Measurements from ENCODE around the gene MYO7A.

MYO7A gene

DNA sequence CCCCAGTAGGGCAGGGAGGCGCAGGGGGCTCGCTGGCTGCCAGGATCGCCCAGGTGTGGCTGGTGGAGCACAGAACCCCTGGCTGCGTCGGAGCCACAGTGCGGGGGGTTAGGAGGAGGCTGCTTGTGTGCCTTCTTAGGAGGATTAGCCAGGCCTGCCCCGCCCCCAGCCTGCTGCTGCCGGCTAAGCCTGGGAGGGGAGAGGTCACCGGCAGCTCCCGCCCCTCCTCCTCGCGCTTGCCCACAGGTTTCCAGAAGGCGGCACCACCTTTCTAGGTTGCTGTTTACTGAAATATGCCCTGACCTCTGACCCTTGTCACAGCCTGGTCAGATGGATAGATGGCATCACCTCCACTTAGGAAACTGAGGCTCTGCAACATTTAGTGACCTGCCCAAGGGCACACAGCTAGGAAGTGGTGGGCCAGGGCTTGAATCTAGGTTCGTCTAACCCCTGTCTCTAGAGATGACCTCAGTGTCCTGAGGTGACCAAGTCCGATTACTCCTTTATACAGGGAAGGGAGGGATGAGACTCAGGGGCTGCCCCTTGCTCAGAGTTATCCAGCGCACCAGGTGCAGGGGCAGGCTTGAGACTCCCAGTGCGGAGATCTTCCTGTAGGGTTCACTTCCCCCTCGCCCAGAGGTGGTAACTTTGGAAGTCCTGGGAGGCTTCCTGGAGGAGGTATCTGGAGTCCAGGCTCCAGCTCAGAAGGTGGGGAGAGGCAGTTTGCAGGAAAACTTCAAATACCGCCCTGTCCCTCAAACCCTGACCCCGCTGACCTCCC lies 44.0 kb downstream of the MYO7A start:
- H3K27ac ChIP-seq (ENCODE audit: low read depth, low read length) = peak overlapping the region; percentile 57
- no peak overlapping the region for H3K4me3 ChIP-seq (ENCODE audit: low read depth, low read length)
- no peak overlapping the region for H3K9ac ChIP-seq (ENCODE audit: low read depth, low read length)
- H3K36me3 ChIP-seq (ENCODE audit: control insufficient read depth, insufficient read depth, low read length) = no peaks in the 10 kb centered on the region
- peaks cover 41% of the 10 kb centered on the region for H3K4me1 ChIP-seq (ENCODE audit: control insufficient read depth, insufficient read depth, low read length)
- H3K9me3 ChIP-seq (ENCODE audit: control insufficient read depth, insufficient read depth, low read length) = no peaks in the 10 kb centered on the region
- no peaks in the 10 kb centered on the region for H3K27me3 ChIP-seq (ENCODE audit: control insufficient read depth, insufficient read depth, low read length)

DNA sequence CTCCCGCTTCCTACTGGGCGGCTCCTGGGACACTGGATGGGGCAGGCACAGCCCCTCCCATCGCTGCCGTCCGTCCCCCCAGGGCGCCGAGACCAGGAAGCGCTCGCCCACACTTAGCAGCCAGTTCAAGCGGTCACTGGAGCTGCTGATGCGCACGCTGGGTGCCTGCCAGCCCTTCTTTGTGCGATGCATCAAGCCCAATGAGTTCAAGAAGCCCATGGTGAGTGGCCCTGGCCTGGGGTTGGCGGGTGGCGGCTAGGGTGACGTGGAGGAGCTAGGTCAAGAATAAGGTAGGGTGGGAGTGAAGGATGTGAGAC lies 44.6 kb downstream of the MYO7A start:
- peaks cover 41% of the 10 kb centered on the region for H3K4me1 ChIP-seq (ENCODE audit: control insufficient read depth, insufficient read depth, low read length)
- H3K9ac ChIP-seq (ENCODE audit: low read depth, low read length) = no peak overlapping the region

DNA sequence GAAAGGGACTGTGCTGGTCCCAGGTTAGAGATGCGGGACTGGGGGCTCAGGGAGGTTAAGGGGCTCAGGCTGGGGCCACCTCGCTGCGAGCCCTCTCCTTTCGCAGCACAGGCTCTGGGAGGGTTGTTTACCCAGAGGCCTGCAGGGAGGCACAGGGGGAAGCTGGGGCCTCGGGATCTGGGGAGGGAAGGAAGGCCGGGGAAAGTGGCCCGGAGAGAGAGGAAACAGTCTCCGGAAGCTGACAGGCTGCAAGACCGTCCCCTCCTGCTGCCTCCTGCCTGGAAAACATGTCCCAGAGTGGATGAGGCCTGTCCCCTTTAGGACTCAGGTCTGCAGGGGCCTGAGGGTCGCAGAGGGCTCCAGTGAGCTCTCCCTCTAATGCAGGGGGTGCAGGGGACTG lies 45.4 kb downstream of the MYO7A start:
- Histone ChIP-seq H3K36me3 (ENCODE audit: control insufficient read depth, insufficient read depth, low read length) (no peaks in the 10 kb centered on the region), H3K4me3 (ENCODE audit: low read depth, low read length) (no peak overlapping the region), H3K27me3 (ENCODE audit: control insufficient read depth, insufficient read depth, low read length) (no peaks in the 10 kb centered on the region), H3K9me3 (ENCODE audit: control insufficient read depth, insufficient read depth, low read length) (no peaks in the 10 kb centered on the region), H3K9ac (ENCODE audit: low read depth, low read length) (no peak overlapping the region), H3K27ac (ENCODE audit: low read depth, low read length) (no peak overlapping the region), H3K4me1 (ENCODE audit: control insufficient read depth, insufficient read depth, low read length) (peaks cover 41% of the 10 kb centered on the region)

More for the DNA sequence above, 44.6 kb downstream of the MYO7A start:
- Histone ChIP-seq H3K36me3 (ENCODE audit: control insufficient read depth, insufficient read depth, low read length) (no peaks in the 10 kb centered on the region), H3K9me3 (ENCODE audit: control insufficient read depth, insufficient read depth, low read length) (no peaks in the 10 kb centered on the region), H3K27ac (ENCODE audit: low read depth, low read length) (no peak overlapping the region), H3K27me3 (ENCODE audit: control insufficient read depth, insufficient read depth, low read length) (no peaks in the 10 kb centered on the region), H3K4me3 (ENCODE audit: low read depth, low read length) (no peak overlapping the region)

DNA sequence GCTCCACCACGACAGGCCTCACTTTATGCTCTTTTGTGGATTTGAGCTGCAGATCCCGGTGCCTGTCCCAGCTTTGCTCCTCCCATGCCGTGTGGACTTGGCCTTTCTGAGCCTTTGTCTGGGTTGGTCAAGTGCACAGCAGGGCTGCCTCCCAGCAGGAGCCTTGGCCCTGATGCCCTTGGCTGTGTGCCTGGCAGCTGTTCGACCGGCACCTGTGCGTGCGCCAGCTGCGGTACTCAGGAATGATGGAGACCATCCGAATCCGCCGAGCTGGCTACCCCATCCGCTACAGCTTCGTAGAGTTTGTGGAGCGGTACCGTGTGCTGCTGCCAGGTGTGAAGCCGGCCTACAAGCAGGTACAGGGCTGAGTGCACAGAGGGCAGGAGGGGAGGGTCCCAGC lies 46.5 kb downstream of the MYO7A start:
- H3K27ac ChIP-seq (ENCODE audit: low read depth, low read length) = no peak overlapping the region
- H3K9me3 ChIP-seq (ENCODE audit: control insufficient read depth, insufficient read depth, low read length) = no peaks in the 10 kb centered on the region
- peaks cover 41% of the 10 kb centered on the region for H3K4me1 ChIP-seq (ENCODE audit: control insufficient read depth, insufficient read depth, low read length)
- H3K27me3 ChIP-seq (ENCODE audit: control insufficient read depth, insufficient read depth, low read length) = no peaks in the 10 kb centered on the region
- no peak overlapping the region for H3K9ac ChIP-seq (ENCODE audit: low read depth, low read length)
- no peaks in the 10 kb centered on the region for H3K36me3 ChIP-seq (ENCODE audit: control insufficient read depth, insufficient read depth, low read length)
- no peak overlapping the region for H3K4me3 ChIP-seq (ENCODE audit: low read depth, low read length)

DNA sequence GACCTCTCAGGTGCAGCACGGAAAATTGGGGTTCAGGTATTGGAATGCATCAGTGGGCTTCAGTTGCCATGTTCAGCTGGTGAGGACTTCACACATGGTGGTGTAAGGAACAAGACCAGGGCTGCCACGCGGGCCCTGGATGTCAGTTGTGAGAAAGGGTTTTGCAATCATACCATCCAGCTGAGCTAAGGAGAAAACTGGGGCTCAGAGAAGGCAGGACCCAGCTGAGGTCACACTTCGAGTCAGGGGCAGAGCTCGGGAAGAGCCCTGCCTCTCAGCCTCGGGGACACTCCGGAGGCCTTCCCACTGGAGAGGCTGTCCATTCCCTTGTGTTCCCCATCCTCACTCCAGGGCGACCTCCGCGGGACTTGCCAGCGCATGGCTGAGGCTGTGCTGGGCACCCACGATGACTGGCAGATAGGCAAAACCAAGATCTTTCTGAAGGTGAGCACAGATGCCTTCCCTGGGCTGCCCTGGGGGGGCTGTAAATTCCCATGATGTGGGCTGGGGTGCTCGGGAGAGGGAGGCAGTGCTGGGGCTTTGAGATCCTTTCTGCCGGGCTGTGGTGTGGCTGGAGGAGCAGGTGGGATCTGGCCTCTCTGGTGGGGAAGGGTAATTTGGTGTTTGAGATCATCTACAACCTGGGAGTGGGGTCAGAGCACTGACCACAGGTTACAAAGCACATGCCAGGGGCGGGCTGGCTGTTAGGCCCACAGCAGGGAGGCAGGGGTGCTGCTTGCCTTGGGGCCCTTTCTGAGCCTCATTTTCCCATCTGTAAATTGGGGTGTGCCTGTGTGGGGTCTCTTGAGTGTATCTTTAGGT lies 47.2 kb downstream of the MYO7A start:
- no peaks in the 10 kb centered on the region for H3K9me3 ChIP-seq (ENCODE audit: control insufficient read depth, insufficient read depth, low read length)
- no peaks in the 10 kb centered on the region for H3K27me3 ChIP-seq (ENCODE audit: control insufficient read depth, insufficient read depth, low read length)
- no peak overlapping the region for H3K4me3 ChIP-seq (ENCODE audit: low read depth, low read length)
- no peak overlapping the region for H3K9ac ChIP-seq (ENCODE audit: low read depth, low read length)
- H3K36me3 ChIP-seq (ENCODE audit: control insufficient read depth, insufficient read depth, low read length) = no peaks in the 10 kb centered on the region
- H3K4me1 ChIP-seq (ENCODE audit: control insufficient read depth, insufficient read depth, low read length) = peaks cover 40% of the 10 kb centered on the region
- peak overlapping the region; percentile 53 for H3K27ac ChIP-seq (ENCODE audit: low read depth, low read length)

DNA sequence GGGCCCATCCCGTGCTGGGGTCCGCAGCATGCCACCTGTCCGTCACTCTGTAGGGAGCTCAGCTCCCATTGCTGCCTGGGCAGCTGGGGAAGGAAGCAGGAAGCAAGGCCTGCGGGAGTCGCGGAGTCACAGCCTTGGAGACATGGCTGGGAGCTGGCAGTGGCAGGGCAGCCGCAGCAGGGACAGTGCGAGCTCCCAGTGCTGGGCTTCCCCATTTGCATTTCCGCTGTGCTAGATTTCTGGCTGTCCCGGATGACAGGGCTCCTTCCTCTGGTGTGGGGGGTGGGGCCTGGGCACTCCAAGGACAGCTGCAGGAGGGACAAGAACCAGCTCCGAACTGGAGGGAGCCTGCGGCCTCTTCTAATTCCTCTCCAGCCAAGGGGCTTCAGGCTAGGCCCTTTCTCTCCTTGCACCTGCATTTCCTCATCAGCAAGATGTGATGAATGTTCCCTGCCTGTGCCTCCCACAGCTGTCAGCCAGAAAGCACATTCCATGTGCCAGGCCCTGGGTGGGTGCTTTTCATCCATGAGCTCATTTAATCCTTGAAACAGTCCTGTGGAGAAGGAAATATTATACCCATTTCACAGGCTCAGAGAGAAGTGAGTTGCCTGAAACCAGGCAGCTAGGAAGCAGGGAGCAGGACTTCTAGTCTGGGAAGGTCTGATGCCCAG lies 48.0 kb downstream of the MYO7A start:
- Histone ChIP-seq H3K9ac (ENCODE audit: low read depth, low read length) (no peak overlapping the region), H3K4me3 (ENCODE audit: low read depth, low read length) (no peak overlapping the region), H3K36me3 (ENCODE audit: control insufficient read depth, insufficient read depth, low read length) (no peaks in the 10 kb centered on the region), H3K27me3 (ENCODE audit: control insufficient read depth, insufficient read depth, low read length) (no peaks in the 10 kb centered on the region), H3K4me1 (ENCODE audit: control insufficient read depth, insufficient read depth, low read length) (peaks cover 32% of the 10 kb centered on the region), H3K9me3 (ENCODE audit: control insufficient read depth, insufficient read depth, low read length) (no peaks in the 10 kb centered on the region), H3K27ac (ENCODE audit: low read depth, low read length) (peak overlapping the region; percentile 53)

DNA sequence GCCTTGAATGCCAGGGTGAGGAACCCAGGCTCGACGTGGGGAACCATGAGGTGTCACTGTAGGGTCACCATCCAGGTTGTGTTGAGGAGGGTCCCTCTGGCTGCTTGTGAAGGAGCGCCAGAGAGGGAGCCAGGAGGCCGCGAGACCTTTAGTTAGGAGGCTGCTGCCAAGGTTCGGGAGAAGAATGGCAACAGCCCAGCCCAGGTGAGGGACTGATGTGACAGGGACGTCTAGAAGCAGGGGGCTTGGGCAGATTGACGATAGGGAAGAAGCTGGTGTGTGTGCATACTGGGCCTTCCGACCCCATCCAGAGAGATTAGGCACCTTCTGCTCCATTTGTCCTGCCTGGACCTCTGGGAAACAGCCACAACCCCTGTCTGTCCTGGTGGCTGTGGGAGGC lies 49.0 kb downstream of the MYO7A start:
- no peak overlapping the region for H3K4me3 ChIP-seq (ENCODE audit: low read depth, low read length)
- no peaks in the 10 kb centered on the region for H3K36me3 ChIP-seq (ENCODE audit: control insufficient read depth, insufficient read depth, low read length)
- no peaks in the 10 kb centered on the region for H3K27me3 ChIP-seq (ENCODE audit: control insufficient read depth, insufficient read depth, low read length)
- H3K9ac ChIP-seq (ENCODE audit: low read depth, low read length) = no peak overlapping the region
- H3K4me1 ChIP-seq (ENCODE audit: control insufficient read depth, insufficient read depth, low read length) = peaks cover 23% of the 10 kb centered on the region
- H3K27ac ChIP-seq (ENCODE audit: low read depth, low read length) = no peak overlapping the region
- no peaks in the 10 kb centered on the region for H3K9me3 ChIP-seq (ENCODE audit: control insufficient read depth, insufficient read depth, low read length)

DNA sequence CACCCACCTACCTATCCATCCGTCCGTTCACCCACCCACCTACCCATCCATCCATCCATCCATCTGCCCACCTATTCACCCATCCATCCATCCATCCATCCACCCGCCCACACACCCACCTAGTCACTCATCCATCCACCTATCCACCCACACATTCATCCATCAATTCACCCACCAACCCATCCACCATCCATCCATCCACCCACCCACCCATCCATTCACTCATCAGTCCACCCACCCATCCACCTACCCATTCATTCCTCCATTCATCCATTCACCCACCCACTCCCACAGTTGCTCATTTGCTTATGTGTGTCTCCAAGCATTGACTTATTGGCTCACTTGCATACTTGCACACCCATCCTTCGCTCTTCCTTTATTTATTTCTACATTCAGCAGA lies 50.1 kb downstream of the MYO7A start:
- H3K27me3 ChIP-seq (ENCODE audit: control insufficient read depth, insufficient read depth, low read length) = no peaks in the 10 kb centered on the region
- H3K36me3 ChIP-seq (ENCODE audit: control insufficient read depth, insufficient read depth, low read length) = no peaks in the 10 kb centered on the region
- no peaks in the 10 kb centered on the region for H3K9me3 ChIP-seq (ENCODE audit: control insufficient read depth, insufficient read depth, low read length)
- H3K9ac ChIP-seq (ENCODE audit: low read depth, low read length) = no peak overlapping the region
- H3K27ac ChIP-seq (ENCODE audit: low read depth, low read length) = no peak overlapping the region
- H3K4me1 ChIP-seq (ENCODE audit: control insufficient read depth, insufficient read depth, low read length) = peaks cover 19% of the 10 kb centered on the region
- H3K4me3 ChIP-seq (ENCODE audit: low read depth, low read length) = no peak overlapping the region

DNA sequence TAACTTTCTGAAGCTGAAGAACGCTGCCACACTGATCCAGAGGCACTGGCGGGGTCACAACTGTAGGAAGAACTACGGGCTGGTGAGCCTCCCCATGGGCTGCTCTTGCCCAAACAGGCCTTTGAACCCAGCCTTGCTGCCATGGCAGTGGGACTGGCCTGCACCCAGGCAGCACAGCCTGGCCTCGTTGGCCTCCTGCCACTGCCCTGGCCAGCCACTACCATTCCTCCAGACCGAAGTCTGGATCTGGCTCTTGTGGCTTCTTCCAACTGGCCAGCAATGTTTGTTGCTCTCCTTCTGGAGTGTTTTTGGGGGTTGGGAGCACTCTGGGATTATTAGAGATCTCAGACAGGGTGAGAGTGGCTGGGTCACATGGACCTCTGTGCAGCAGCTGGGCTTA lies 51.0 kb downstream of the MYO7A start:
- no peak overlapping the region for H3K4me3 ChIP-seq (ENCODE audit: low read depth, low read length)
- no peak overlapping the region for H3K9ac ChIP-seq (ENCODE audit: low read depth, low read length)
- H3K27me3 ChIP-seq (ENCODE audit: control insufficient read depth, insufficient read depth, low read length) = no peaks in the 10 kb centered on the region
- H3K4me1 ChIP-seq (ENCODE audit: control insufficient read depth, insufficient read depth, low read length) = peaks cover 18% of the 10 kb centered on the region
- no peak overlapping the region for H3K27ac ChIP-seq (ENCODE audit: low read depth, low read length)
- no peaks in the 10 kb centered on the region for H3K36me3 ChIP-seq (ENCODE audit: control insufficient read depth, insufficient read depth, low read length)
- no peaks in the 10 kb centered on the region for H3K9me3 ChIP-seq (ENCODE audit: control insufficient read depth, insufficient read depth, low read length)

DNA sequence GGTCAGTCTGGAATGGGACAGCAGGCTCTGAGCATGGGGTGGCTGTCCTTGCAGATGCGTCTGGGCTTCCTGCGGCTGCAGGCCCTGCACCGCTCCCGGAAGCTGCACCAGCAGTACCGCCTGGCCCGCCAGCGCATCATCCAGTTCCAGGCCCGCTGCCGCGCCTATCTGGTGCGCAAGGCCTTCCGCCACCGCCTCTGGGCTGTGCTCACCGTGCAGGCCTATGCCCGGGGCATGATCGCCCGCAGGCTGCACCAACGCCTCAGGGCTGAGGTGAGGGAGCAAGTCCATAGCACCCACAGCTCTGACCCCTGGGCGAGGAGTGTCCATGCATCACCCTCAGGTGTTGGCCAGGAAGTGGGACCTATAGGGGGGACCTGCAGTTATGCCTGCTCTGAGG lies 51.6 kb downstream of the MYO7A start:
- Histone ChIP-seq H3K4me3 (ENCODE audit: low read depth, low read length) (no peak overlapping the region), H3K27me3 (ENCODE audit: control insufficient read depth, insufficient read depth, low read length) (no peaks in the 10 kb centered on the region), H3K27ac (ENCODE audit: low read depth, low read length) (no peak overlapping the region), H3K4me1 (ENCODE audit: control insufficient read depth, insufficient read depth, low read length) (peaks cover 14% of the 10 kb centered on the region), H3K36me3 (ENCODE audit: control insufficient read depth, insufficient read depth, low read length) (no peaks in the 10 kb centered on the region), H3K9me3 (ENCODE audit: control insufficient read depth, insufficient read depth, low read length) (no peaks in the 10 kb centered on the region), H3K9ac (ENCODE audit: low read depth, low read length) (no peak overlapping the region)

DNA sequence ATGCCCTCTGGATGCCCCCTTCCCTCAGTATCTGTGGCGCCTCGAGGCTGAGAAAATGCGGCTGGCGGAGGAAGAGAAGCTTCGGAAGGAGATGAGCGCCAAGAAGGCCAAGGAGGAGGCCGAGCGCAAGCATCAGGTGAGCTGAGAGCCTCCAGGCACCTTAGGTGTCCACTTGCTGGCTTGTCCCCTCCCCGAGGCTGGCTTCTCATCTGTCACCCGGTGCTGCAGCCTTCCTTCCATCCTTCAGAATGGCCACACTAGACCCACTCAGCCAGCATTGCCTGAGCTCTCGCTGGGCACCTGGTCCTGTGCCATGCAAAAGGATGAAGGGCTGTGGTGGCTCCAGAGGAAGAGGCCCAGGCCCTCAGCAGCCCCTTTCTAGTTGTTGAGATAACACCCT lies 52.3 kb downstream of the MYO7A start:
- Histone ChIP-seq H3K27me3 (ENCODE audit: control insufficient read depth, insufficient read depth, low read length) (no peaks in the 10 kb centered on the region), H3K9ac (ENCODE audit: low read depth, low read length) (no peak overlapping the region), H3K4me3 (ENCODE audit: low read depth, low read length) (no peak overlapping the region), H3K36me3 (ENCODE audit: control insufficient read depth, insufficient read depth, low read length) (no peaks in the 10 kb centered on the region), H3K9me3 (ENCODE audit: control insufficient read depth, insufficient read depth, low read length) (no peaks in the 10 kb centered on the region), H3K4me1 (ENCODE audit: control insufficient read depth, insufficient read depth, low read length) (peaks cover 12% of the 10 kb centered on the region), H3K27ac (ENCODE audit: low read depth, low read length) (no peak overlapping the region)
